ENCODE measurements around the gene USP20.

DNA sequence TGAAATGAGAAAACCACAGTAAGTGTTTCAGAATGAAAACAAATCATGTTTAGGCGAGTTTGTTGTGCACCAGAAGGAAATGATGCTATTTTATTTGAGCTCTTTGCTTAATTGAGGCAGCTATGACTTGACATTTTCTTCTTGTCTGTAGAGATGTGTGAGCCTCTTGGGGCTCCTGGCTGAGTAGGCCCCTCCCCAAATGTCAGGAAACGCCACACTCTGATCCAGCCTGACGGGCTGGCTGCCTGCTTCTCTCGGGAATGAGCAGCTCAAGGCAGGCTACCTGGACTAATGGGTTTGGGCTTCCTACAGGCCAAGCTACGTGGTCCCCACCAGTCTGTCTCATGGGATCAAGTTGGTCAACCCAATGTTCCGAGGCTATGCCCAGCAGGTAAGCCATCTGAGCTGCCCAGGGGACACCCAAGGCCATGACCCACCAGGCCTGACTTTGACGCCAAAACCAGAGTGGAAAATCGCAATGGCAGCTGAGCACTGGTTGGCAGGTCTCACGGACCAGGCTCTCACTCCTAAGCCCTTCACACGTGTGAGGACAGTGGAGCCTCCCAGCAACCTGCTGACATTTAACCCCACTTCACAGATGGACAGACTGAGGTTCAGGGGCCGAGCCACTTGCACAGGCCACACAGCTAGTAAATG, 29.9 kb downstream of the USP20 start:
- TF ChIP-seq, protein P1, sequence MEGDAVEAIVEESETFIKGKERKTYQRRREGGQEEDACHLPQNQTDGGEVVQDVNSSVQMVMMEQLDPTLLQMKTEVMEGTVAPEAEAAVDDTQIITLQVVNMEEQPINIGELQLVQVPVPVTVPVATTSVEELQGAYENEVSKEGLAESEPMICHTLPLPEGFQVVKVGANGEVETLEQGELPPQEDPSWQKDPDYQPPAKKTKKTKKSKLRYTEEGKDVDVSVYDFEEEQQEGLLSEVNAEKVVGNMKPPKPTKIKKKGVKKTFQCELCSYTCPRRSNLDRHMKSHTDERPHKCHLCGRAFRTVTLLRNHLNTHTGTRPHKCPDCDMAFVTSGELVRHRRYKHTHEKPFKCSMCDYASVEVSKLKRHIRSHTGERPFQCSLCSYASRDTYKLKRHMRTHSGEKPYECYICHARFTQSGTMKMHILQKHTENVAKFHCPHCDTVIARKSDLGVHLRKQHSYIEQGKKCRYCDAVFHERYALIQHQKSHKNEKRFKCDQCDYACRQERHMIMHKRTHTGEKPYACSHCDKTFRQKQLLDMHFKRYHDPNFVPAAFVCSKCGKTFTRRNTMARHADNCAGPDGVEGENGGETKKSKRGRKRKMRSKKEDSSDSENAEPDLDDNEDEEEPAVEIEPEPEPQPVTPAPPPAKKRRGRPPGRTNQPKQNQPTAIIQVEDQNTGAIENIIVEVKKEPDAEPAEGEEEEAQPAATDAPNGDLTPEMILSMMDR (IDR thresholded peaks at IDR 0.05): no peak
- no peak for TF ChIP-seq POLR2A (IDR thresholded peaks at IDR 0.05)

Data from Peyer's patch (tissue), 4 donors.